A549 (cell line): ENCODE data around the gene IRF6.

Source experiments
- CHD2 ChIP-seq: fragments of 150-350 bp; IDR thresholded peaks from 2 replicates; pipeline ENCODE4 v1.6.1; 2014; ENCODE audit warnings: low read length; ENCODE audit not compliant: partially characterized antibody
- CTCF ChIP-seq: fragments of >200 bp; sonication (Bioruptor Twin); formaldehyde crosslinking; IDR thresholded peaks from 3 replicates; pipeline ENCODE4 v1.5.1; 2016
- E2F6 ChIP-seq: IDR thresholded peaks from 2 replicates; pipeline ENCODE4 v1.6.1; 2012; ENCODE audit warnings: low read depth, borderline replicate concordance
- HDAC2 ChIP-seq: fragments of 200-600 bp; sonication (generic); IDR thresholded peaks from 2 replicates; pipeline ENCODE4 v1.6.1; 2016
- POLR2A ChIP-seq: IDR thresholded peaks from 2 replicates; pipeline ENCODE4 v1.6.1; 2012; ENCODE audit warnings: mild to moderate bottlenecking, low read length
- RAD21 ChIP-seq, 2 experiments: fragments of >200 bp in 1 of 2; sonication (Bioruptor Twin) in 1 of 2; formaldehyde crosslinking in 1 of 2; IDR thresholded peaks in 1 of 2; conservative IDR thresholded peaks in 1 of 2; 2 replicates in 1 of 2; 3 replicates in 1 of 2; pipeline ENCODE4 v1.6.1; 2012 to 2018; ENCODE audit warnings: inconsistent platforms in 1 of 2
- REST ChIP-seq: fragments of 200-600 bp; sonication (generic); IDR thresholded peaks from 2 replicates; pipeline ENCODE4 v1.6.1; 2016; ENCODE audit warnings: antibody characterized with exemption, mild to moderate bottlenecking, moderate library complexity
- RNF2 ChIP-seq: fragments of 200-600 bp; sonication (generic); IDR thresholded peaks from 2 replicates; pipeline ENCODE4 v1.6.1; 2016; ENCODE audit warnings: low read depth, mild to moderate bottlenecking, antibody characterized with exemption, moderate library complexity, borderline replicate concordance
- SMC3 ChIP-seq: fragments of >200 bp; sonication (Bioruptor Twin); formaldehyde crosslinking; IDR thresholded peaks from 3 replicates; pipeline ENCODE4 v1.6.1; 2018; ENCODE audit warnings: inconsistent platforms
- SREBF2 ChIP-seq: fragments of 450-650 bp; IDR thresholded peaks from 2 replicates; pipeline ENCODE4 v1.6.1; 2014; ENCODE audit warnings: mild to moderate bottlenecking, moderate library complexity
- USF2 ChIP-seq: fragments of 450-650 bp; IDR thresholded peaks from 2 replicates; pipeline ENCODE4 v1.6.1; 2014; ENCODE audit warnings: antibody characterized with exemption

GRCh38 chr1:209839875-209840546, 34.1 kb upstream of the IRF6 start:
- TF ChIP-seq CTCF (no peak), RNF2 (no peak), POLR2A (no peak), REST (no peak), SREBF2 (no peak), CHD2 (no peak), RAD21 (conservative IDR thresholded peaks at IDR 0.05 in 1 of 2, IDR thresholded peaks at IDR 0.05 in 1 of 2) (no peak), E2F6 (no peak), SMC3 (no peak), USF2 (no peak), HDAC2 (no peak)
